ENCODE results near the gene CD4. TPM values are rescaled to one million over a fixed set of nuclear protein-coding genes. Genes with fewer than 3 reads are reported as not detected.
"Not testable (repeated sequence)": the region's sequence is repeated elsewhere in the genome, so short reads cannot be mapped to it uniquely, and the experiment has no call there.

CD4 gene
- polyA plus RNA-seq (2013, experiment 1 of 2; ENCODE audit: insufficient read length) = 0.88 TPM
- polyA plus RNA-seq (2013, experiment 2 of 2; ENCODE audit: insufficient read length) = 1.8 TPM

DNA sequence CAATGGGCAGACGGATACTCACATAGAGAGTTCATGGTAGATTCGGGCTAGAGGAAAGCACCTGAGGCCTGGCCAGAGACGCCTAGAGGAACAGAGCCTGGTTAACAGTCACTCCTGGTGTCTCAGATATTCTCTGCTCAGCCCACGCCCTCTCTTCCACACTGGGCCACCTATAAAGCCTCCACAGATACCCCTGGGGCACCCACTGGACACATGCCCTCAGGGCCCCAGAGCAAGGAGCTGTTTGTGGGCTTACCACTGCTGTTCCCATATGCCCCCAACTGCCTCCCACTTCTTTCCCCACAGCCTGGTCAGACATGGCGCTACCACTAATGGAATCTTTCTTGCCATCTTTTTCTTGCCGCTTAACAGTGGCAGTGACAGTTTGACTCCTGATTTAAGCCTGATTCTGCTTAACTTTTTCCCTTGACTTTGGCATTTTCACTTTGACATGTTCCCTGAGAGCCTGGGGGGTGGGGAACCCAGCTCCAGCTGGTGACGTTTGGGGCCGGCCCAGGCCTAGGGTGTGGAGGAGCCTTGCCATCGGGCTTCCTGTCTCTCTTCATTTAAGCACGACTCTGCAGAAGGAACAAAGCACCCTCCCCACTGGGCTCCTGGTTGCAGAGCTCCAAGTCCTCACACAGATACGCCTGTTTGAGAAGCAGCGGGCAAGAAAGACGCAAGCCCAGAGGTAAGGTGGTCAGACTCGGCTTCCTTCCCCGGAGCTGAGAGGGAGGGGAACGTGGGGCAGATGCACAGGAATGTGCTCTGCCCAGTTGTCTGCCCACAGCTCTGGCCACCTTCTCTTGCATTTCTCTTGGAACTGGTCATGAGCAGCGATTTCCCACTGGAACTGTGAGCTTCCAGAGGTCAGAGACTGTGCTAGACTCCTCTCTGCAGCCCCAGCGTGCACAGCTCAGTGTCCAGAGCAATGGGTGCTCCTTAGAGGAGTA is at the start of gene CD4:
CD4 (plus strand) TSS at position 557 of the 953 bp plus-strand sequence. CDS start 10,611 bp downstream, outside the sequence.
- no peak for DNase-seq

- DNase-seq = not testable (repeated sequence)
These were observed 47.2 kb upstream of the CD4 start for GRCh38 chr12:6742080-6742479.

- no peak for DNase-seq
These were observed 46.5 kb upstream of the CD4 start for GRCh38 chr12:6742834-6743233.

GRCh38 chr12:6743300-6743699 is 46.0 kb upstream of the CD4 start:
- DNase-seq = not testable (repeated sequence)

GRCh38 chr12:6745741-6746525 is 43.4 kb upstream of the CD4 start:
- DNase-seq = no peak

DNA sequence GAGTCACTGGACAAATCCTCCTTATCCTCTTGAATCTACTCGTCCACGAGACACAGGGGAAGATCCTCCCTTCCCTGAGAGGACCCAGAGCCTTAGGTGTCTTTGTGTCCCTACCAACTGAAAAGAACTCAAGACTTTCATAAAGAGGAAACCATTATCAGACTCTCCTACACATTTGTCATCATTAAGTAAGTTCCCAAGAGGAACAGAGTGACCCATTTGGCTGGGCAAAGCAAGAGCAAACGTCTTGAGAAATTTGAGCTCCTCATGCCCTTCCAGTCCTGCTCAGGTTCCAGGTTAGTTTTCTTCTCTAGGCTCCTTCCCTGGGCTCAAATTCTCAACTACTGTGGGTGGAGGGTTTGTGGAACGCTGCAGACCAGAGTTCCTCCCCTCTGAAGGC is 42.1 kb upstream of the CD4 start:
- no peak for DNase-seq

DNA sequence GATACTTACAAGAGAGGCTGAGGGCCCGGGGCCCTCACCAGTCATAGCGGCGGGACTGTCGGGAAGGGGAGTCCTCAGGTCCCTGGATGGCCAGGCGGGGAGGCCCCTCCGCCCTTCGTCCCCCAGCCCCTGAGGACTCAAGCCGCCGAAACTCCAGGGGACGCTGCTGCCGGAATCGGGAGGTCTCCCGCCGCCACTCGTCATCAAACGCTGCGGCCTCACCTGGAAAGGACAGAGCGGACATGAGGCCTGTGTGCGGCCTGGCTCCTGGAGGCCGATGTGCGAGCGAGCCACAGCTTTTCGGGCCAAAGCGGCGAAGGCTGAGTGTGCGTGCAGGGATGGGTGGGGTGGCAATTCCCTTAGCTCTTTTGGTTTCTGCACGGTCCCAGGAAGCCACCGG is 40.6 kb upstream of the CD4 start:
- no peak for DNase-seq

DNA sequence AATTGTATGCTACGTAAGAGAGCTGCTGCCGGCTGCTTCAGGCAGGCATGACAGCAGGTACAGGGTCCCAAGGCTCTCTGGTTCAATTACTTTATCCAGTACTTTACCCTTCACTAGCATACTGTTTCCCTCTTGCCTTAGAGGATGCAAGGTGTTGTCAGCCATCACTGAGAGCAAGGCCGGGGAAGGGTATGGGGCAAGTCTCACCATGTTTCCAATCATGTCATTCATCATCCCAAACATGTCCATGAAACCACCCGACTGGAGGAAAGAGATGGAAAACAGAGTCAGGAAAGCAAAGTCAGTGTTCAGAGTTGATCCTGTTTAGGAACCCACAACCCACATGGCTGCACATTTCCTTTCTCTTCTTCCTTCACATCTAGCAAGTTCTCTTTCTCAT is 38.8 kb upstream of the CD4 start:
- no peak for DNase-seq

- DNase-seq = no peak
These were observed 37.6 kb upstream of the CD4 start for GRCh38 chr12:6751767-6752166.

- peak; percentile 68 for DNase-seq
These were observed 37.0 kb upstream of the CD4 start for GRCh38 chr12:6752167-6752920.

- DNase-seq = peak; percentile 100
These were observed 36.2 kb upstream of the CD4 start, which contains the start of gene MLF2 for GRCh38 chr12:6752921-6753771. TSS of gene MLF2 (minus strand) at chr12:6753141. CDS start at chr12:6752334, 807 bp downstream.

DNA sequence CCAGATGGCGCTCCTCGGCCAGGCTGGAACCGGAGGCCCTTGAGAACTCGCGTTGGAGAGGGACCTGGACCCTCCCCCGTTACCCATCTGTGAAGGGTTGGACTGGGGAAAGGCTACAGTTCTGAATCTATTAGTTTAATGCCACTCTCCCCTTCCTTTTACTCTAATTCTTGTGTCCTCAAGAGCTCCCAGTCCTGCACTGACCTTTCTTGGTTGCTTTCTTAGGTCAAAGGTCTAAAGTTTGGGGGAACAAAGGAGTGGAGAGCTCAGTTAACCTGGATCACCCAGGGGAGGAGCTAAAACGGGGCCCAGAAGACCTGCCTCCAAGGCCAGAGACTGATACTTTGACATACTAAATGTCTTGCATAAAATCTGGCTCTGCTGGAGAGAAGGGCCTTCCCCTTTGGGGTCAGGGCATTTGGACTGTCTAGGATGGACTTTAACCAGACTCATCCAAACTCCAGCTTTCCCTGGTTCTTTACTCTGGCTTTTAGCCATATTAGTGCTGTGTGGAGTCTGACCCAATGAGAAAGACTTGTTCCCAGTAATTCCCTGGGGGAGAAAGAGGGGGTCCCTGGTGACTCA is 35.5 kb upstream of the CD4 start:
- no peak for DNase-seq

DNA sequence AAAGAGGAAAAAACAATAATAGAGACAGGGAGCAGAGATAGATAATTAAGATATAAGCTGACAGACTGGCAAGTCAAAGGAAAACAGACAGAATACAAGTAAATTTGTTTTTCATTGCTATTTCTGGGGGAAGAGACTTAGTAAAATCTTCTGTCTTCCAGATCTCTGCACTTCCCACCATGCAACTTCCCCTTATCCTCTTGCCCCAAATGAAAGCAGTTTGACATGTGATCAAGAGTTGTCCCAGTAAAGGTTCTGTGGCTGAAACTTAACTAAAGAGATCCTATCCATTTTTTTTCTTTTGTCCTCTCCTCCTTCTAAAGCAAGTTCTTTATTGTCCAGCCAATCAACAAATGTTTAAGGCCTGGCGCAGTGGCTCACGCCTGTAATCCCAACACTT is 34.9 kb upstream of the CD4 start:
- no peak for DNase-seq

DNA sequence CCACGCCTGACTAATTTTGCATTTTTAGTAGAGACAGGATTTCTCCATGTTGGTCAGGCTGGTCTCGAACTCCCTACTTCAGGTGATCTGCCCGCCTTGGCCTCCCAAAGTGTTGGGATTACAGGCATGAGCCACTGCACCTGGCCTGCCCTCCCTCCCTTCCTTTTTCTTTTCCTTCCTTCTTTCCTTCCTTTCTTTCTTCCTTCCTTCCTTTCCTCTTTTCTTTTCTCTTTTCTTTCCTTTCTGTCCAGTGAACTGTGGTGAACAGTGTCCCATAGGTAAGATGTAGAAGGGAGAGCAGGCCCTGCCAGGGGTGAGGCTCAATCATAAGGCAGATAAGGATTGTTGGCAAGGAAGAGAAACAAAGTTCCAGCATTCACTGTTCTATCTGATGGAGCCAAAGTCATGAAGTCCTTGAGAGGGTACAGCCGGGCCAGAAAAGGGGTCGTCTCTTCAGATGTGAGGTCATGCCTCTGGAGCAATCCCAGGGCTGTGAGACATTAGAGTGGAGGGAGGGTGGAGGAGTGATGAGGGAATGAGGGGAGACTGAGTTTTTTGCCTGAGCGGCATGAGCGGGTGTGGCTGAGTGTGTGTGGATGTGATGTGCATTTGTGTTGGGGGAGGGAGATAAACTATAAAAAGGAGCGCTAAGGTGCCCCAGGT is 32.2 kb upstream of the CD4 start:
- no peak for DNase-seq

DNA sequence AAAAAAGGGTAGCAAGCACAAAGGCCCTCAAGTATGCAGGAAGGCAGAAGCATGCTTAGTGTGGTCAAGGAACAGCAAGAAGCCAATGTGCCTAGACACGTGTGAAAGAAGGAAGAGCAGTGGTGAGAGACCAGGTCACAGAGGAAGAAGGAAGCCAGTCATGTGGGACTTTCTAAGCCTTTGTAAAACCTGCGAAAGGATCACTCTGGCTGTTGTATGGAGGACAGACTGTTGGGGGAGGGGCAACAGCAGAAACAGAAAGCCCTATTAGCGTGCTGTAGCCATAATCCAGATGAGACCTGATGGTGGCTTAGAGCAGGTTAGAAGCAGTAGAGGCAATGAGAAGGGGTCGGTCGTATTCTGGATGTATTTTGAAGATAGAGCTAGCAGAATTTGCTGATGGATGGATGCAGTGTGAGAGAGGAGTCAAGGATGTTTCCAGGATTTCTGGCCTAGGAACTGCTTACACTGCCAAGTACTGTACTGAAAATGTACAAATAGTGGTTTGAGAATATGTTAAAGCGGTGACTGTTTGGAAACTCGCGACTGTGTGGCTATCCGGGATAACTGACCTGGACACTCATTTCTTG is 30.7 kb upstream of the CD4 start:
- DNase-seq = no peak

DNA sequence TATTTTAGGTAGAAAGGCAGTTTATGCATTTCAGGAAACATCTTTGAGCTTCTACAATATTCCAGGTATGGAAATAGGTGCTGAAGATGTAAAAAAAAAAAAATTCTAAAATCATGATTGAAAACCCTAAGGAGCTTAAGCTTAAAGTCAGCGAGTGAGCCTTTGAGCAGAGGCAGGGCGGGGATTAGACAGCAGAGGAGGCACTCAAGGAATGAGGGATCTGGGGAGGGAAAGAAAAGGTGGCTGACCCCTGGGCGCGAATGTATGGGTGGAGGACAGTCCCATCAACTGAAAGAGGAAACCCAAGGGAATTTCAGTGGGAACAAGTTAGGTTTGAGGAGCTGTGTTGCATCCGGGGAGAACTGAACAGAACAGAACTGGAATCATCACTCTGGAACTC is 29.6 kb upstream of the CD4 start:
- DNase-seq = no peak

DNA sequence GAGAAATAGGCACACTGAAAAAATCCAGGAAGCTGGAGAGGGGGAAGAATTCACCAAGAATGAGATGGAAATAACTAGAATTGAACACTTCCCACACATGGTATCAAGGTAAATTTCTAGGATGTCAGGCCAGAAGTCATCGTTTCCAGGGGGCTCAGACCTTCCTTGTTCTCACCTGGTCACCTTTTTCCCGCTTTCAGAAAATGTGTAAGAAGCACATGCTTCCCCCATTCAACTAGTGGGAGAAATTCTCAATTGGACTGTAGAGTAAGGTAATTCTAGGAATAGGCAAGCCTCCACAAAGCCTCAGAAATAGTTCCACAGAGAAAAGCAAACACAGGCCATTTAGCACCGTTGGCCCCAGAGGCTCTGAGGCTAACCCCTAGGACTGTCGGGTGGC is 25.9 kb upstream of the CD4 start:
- DNase-seq = no peak

GRCh38 chr12:6764011-6764828 is 25.1 kb upstream of the CD4 start:
- DNase-seq = peak; percentile 100

DNA sequence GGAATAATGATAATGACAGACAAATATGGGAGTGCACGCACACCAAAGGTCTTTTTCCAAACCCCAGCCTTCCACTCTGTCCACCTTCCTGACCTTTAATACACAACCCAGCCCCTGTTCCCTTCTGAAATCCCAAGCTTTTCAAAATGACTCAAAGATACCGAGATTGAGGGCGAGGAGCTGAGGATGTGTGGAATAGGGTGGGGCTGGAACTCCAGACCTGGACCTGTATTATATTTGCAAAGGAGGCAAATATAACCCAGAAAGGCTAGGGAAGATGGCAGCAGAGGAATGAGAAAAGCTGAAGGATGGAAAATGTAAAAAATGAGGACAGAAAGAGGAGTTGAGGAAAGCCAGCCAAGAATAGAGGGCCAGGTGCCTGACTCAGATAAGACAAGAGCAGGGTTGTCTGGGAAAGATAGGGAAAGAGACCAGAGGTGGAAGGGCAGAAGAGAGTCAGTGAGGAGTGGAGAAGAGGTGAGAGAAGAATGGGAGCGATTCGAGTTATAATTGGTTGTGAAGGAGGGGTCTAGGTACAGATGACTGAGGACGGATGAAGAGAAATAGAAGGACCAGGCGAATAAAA is 24.2 kb upstream of the CD4 start:
- DNase-seq = no peak

Data from fibroblast of skin of scalp (primary cell).